GM23338 (cell line): ENCODE measurements around the gene MRTFA. TPM values are rescaled to one million over a fixed set of nuclear protein-coding genes. Genes with fewer than 3 reads are reported as not detected.

ENCODE experiments used
- ATAC-seq: fragments of 200-7000 bp; cut with Tn5 transposase; 3 replicates; pipeline ENCODE4 v1.9.1; 2020
- DNase-seq: peaks from one replicate; pipeline ENCODE4 v3.0.0-alpha.2; 2015; ENCODE audit warnings: low spot score
- H2AFZ ChIP-seq: fragments of 200-600 bp; sonication (generic); 2 replicates; pipeline ENCODE4 v1.8.0; 2016; ENCODE audit warnings: antibody characterized with exemption, mild to moderate bottlenecking, moderate library complexity
- H3F3A ChIP-seq: fragments of 200-600 bp; sonication (generic); replicated peaks from 2 replicates; pipeline ENCODE4 v1.8.0; 2017; ENCODE audit warnings: antibody characterized with exemption, mixed run types, low read depth
- H3K27ac ChIP-seq: fragments of 200-600 bp; sonication (generic); 2 replicates; pipeline ENCODE4 v1.6.1; 2016; ENCODE audit warnings: low read depth
- H3K27me3 ChIP-seq: fragments of 200-600 bp; sonication (generic); 2 replicates; pipeline ENCODE4 v1.8.0; 2016; ENCODE audit warnings: mild to moderate bottlenecking, mixed run types, moderate library complexity; ENCODE audit not compliant: insufficient read depth
- H3K36me3 ChIP-seq: fragments of 200-600 bp; sonication (generic); 2 replicates; pipeline ENCODE4 v1.8.0; 2016; ENCODE audit warnings: mild to moderate bottlenecking; ENCODE audit not compliant: insufficient read depth
- H3K4me1 ChIP-seq: fragments of 200-600 bp; sonication (generic); 2 replicates; pipeline ENCODE4 v1.8.0; 2016; ENCODE audit warnings: mild to moderate bottlenecking, moderate library complexity; ENCODE audit not compliant: insufficient read depth
- H3K4me2 ChIP-seq: fragments of 200-600 bp; sonication (generic); 2 replicates; pipeline ENCODE4 v1.7.1; 2017; ENCODE audit warnings: mixed run types
- H3K4me3 ChIP-seq: fragments of 200-600 bp; sonication (generic); 2 replicates; pipeline ENCODE4 v1.6.1; 2016; ENCODE audit warnings: mixed run types
- H3K79me2 ChIP-seq: fragments of 200-600 bp; sonication (generic); replicated peaks from 2 replicates; pipeline ENCODE4 v1.8.0; 2017; ENCODE audit warnings: mild to moderate bottlenecking; ENCODE audit not compliant: insufficient read depth
- H3K9me2 ChIP-seq: fragments of 200-600 bp; sonication (generic); 2 replicates; pipeline ENCODE4 v1.8.0; 2017; ENCODE audit not compliant: insufficient read depth
- H4K20me1 ChIP-seq: fragments of 200-600 bp; sonication (generic); replicated peaks from 2 replicates; pipeline ENCODE4 v1.8.0; 2017; ENCODE audit warnings: mild to moderate bottlenecking; ENCODE audit not compliant: insufficient read depth
- H3K27ac Mint-ChIP-seq: 2 replicates; pipeline ENCODE4 v1.8.0; 2020; ENCODE audit warnings: inconsistent platforms, mild to moderate bottlenecking, moderate library complexity, mixed read lengths
- H3K27me3 Mint-ChIP-seq: 3 replicates; pipeline ENCODE4 v1.8.0; 2022; ENCODE audit warnings: low read depth, mild to moderate bottlenecking, moderate library complexity, mixed read lengths, inconsistent platforms; ENCODE audit not compliant: insufficient read depth, poor library complexity
- H3K36me3 Mint-ChIP-seq: 3 replicates; pipeline ENCODE4 v1.8.0; 2021; ENCODE audit warnings: low read depth, mild to moderate bottlenecking, inconsistent platforms, moderate library complexity, mixed read lengths
- H3K4me1 Mint-ChIP-seq: 3 replicates; pipeline ENCODE4 v1.8.0; 2020; ENCODE audit warnings: mild to moderate bottlenecking, inconsistent platforms, mixed read lengths
- H3K4me3 Mint-ChIP-seq: 3 replicates; pipeline ENCODE4 v1.8.0; 2021; ENCODE audit warnings: moderate library complexity, mild to moderate bottlenecking, inconsistent platforms, mixed read lengths
- H3K9me3 Mint-ChIP-seq: 3 replicates; pipeline ENCODE4 v1.8.0; 2020; ENCODE audit warnings: moderate library complexity, mild to moderate bottlenecking, inconsistent platforms, mixed read lengths
- EZH2 ChIP-seq: fragments of 200-600 bp; sonication (generic); IDR thresholded peaks from one replicate; pipeline ENCODE4 v1.8.0; 2017; ENCODE audit warnings: antibody characterized with exemption, mild to moderate bottlenecking, low read depth; ENCODE audit not compliant: unreplicated experiment
- JUNB ChIP-seq: IDR thresholded peaks from one replicate; pipeline ENCODE4 v1.6.1; 2016; ENCODE audit warnings: antibody characterized with exemption; ENCODE audit not compliant: unreplicated experiment
- STAT1 ChIP-seq: IDR thresholded peaks from one replicate; pipeline ENCODE4 v1.6.1; 2016; ENCODE audit warnings: antibody characterized with exemption; ENCODE audit not compliant: unreplicated experiment
- ZNF331 ChIP-seq: fragments of 250-450 bp; sonication (Bioruptor Pico); IDR thresholded peaks from 2 replicates; pipeline ENCODE4 v1.5.0; 2020; ENCODE audit warnings: low read depth, mild to moderate bottlenecking, moderate library complexity
- polyA plus RNA-seq: library from polyadenylated mRNA; unstranded; fragments of >200 nt; fragmentation: Nextera tagmentation; extraction: Ambion mirVana; gene quantifications from 2 replicates; pipeline ENCODE4 v1.2.1, GENCODE V29; 2016
- total RNA-seq: library from RNA; depleted of rRNA; stranded (reverse); fragments of >200 nt; shearing (Covaris generic); gene quantifications from 2 replicates; pipeline ENCODE4 v1.2.3, GENCODE V29; 2014
- TF ChIP-seq, protein P1 (sequence below): fragments of 250-450 bp; sonication (Bioruptor Pico); IDR thresholded peaks from 2 replicates; pipeline ENCODE4 v1.5.0; 2020; ENCODE audit warnings: mild to moderate bottlenecking, moderate library complexity
- TF ChIP-seq, protein P2 (sequence below): IDR thresholded peaks from one replicate; pipeline ENCODE4 v1.6.1; 2018; ENCODE audit warnings: antibody characterized with exemption; ENCODE audit not compliant: unreplicated experiment

Gene MRTFA
- total and polyA plus RNA-seq, 2 experiments from 2014 or later, result 18.1 to 92.4 TPM

DNA sequence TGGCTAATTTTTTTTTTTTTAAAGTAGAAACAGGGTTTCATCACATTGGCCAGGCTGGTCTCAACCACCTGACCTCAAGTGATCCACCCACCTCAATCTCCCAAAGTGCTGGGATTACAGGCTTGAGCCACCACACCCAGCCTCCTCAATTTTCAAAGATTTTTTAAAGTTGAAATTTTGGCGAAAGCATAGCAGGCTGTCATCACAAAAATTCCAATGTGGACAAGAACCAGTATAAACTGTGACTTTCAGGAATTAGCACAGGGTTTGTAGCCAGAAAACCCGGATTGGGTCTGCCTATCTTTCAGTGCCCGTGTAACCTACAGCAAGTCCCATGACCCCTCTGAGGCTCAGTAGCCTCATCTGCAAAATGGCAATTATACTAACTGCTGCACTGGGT is 185.9 kb downstream of the MRTFA start:
- Histone ChIP-seq H3K79me2 (peaks cover 23% of the 10 kb centered on the region), H3K4me3 (no peak overlapping the region), H3K9me2 (no peaks in the 10 kb centered on the region), H3K36me3 (no peaks in the 10 kb centered on the region), H3F3A (0 out of 2 replicates have a peak, but pooled peaks cover 13% of the 10 kb centered on the region), H3K4me2 (peak overlapping the region; percentile 42; the same call in 1 of the 2 replicates), H2AFZ (no peak overlapping the region), H3K27me3 (no peaks in the 10 kb centered on the region), H3K4me1 (peaks cover 31% of the 10 kb centered on the region), H3K27ac (no peak overlapping the region), H4K20me1 (no peaks in the 10 kb centered on the region)
- TF ChIP-seq, protein P1, sequence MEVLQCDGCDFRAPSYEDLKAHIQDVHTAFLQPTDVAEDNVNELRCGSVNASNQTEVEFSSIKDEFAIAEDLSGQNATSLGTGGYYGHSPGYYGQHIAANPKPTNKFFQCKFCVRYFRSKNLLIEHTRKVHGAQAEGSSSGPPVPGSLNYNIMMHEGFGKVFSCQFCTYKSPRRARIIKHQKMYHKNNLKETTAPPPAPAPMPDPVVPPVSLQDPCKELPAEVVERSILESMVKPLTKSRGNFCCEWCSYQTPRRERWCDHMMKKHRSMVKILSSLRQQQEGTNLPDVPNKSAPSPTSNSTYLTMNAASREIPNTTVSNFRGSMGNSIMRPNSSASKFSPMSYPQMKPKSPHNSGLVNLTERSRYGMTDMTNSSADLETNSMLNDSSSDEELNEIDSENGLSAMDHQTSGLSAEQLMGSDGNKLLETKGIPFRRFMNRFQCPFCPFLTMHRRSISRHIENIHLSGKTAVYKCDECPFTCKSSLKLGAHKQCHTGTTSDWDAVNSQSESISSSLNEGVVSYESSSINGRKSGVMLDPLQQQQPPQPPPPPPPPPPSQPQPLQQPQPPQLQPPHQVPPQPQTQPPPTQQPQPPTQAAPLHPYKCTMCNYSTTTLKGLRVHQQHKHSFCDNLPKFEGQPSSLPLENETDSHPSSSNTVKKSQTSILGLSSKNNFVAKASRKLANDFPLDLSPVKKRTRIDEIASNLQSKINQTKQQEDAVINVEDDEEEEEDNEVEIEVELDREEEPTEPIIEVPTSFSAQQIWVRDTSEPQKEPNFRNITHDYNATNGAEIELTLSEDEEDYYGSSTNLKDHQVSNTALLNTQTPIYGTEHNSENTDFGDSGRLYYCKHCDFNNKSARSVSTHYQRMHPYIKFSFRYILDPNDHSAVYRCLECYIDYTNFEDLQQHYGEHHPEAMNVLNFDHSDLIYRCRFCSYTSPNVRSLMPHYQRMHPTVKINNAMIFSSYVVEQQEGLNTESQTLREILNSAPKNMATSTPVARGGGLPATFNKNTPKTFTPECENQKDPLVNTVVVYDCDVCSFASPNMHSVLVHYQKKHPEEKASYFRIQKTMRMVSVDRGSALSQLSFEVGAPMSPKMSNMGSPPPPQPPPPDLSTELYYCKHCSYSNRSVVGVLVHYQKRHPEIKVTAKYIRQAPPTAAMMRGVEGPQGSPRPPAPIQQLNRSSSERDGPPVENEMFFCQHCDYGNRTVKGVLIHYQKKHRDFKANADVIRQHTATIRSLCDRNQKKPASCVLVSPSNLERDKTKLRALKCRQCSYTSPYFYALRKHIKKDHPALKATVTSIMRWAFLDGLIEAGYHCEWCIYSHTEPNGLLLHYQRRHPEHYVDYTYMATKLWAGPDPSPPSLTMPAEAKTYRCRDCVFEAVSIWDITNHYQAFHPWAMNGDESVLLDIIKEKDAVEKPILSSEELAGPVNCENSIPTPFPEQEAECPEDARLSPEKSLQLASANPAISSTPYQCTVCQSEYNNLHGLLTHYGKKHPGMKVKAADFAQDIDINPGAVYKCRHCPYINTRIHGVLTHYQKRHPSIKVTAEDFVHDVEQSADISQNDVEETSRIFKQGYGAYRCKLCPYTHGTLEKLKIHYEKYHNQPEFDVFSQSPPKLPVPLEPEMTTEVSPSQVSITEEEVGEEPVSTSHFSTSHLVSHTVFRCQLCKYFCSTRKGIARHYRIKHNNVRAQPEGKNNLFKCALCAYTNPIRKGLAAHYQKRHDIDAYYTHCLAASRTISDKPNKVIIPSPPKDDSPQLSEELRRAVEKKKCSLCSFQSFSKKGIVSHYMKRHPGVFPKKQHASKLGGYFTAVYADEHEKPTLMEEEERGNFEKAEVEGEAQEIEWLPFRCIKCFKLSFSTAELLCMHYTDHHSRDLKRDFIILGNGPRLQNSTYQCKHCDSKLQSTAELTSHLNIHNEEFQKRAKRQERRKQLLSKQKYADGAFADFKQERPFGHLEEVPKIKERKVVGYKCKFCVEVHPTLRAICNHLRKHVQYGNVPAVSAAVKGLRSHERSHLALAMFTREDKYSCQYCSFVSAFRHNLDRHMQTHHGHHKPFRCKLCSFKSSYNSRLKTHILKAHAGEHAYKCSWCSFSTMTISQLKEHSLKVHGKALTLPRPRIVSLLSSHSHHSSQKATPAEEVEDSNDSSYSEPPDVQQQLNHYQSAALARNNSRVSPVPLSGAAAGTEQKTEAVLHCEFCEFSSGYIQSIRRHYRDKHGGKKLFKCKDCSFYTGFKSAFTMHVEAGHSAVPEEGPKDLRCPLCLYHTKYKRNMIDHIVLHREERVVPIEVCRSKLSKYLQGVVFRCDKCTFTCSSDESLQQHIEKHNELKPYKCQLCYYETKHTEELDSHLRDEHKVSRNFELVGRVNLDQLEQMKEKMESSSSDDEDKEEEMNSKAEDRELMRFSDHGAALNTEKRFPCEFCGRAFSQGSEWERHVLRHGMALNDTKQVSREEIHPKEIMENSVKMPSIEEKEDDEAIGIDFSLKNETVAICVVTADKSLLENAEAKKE, result no peak
- TF ChIP-seq JUNB (no peak), STAT1 (no peak), EZH2 (no peak), ZNF331 (CRISPR knock-in tag) (no peak)
- TF ChIP-seq, protein P2, sequence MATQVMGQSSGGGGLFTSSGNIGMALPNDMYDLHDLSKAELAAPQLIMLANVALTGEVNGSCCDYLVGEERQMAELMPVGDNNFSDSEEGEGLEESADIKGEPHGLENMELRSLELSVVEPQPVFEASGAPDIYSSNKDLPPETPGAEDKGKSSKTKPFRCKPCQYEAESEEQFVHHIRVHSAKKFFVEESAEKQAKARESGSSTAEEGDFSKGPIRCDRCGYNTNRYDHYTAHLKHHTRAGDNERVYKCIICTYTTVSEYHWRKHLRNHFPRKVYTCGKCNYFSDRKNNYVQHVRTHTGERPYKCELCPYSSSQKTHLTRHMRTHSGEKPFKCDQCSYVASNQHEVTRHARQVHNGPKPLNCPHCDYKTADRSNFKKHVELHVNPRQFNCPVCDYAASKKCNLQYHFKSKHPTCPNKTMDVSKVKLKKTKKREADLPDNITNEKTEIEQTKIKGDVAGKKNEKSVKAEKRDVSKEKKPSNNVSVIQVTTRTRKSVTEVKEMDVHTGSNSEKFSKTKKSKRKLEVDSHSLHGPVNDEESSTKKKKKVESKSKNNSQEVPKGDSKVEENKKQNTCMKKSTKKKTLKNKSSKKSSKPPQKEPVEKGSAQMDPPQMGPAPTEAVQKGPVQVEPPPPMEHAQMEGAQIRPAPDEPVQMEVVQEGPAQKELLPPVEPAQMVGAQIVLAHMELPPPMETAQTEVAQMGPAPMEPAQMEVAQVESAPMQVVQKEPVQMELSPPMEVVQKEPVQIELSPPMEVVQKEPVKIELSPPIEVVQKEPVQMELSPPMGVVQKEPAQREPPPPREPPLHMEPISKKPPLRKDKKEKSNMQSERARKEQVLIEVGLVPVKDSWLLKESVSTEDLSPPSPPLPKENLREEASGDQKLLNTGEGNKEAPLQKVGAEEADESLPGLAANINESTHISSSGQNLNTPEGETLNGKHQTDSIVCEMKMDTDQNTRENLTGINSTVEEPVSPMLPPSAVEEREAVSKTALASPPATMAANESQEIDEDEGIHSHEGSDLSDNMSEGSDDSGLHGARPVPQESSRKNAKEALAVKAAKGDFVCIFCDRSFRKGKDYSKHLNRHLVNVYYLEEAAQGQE, result no peak
- DNase-seq, result no peak
- ATAC-seq, result no peak
- Mint-ChIP-seq H3K36me3 (peaks cover 2% of the 10 kb centered on the region; the same call in 1 of the 3 replicates), H3K9me3 (no peaks in the 10 kb centered on the region), H3K4me1 (peaks cover 22% of the 10 kb centered on the region), H3K27ac (no peak overlapping the region), H3K27me3 (peaks cover 5% of the 10 kb centered on the region), H3K4me3 (no peak overlapping the region)
